ENCODE data around the gene PADI6.

Gene PADI6

DNA sequence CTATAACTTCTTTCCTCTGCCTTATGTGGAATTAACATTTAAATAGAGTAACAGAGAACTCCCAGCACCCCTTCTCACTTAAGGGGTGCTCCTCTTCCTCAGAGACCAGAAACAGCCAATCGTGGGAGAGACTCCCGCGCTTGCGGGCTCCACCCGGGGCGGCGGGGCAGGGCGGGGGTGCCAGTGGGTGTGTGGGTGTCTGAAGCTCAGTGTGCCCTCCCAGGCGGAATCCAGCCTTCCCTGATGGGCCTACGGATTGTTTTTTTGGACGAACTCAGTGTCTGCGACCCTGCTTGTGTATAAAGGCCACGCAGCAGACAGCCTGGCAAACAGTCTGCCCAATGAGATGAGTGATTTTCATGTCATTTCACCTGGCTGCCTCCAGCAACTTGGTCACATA is 61.3 kb downstream of the PADI6 start:
- DNase-seq = no peak

DNA sequence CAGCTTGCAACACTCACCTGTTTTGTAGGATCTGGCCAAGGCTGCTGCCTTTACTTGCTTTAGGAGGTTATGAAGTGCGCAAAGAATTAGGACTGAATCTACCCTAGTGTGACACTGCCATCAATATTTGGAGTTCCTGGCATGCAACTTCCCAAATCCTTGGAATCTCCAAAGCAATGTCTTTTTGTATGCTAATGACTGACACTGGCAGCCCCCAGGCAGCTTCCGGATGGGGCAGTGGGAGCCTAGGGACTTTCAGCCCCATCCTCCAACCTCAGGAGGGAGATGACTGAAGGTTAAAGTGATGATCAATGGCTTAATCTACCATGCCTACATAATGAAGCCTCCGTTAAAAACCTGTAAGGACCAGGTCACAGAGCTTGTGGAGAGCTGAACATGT is 62.0 kb downstream of the PADI6 start:
- no peak for DNase-seq

DNA sequence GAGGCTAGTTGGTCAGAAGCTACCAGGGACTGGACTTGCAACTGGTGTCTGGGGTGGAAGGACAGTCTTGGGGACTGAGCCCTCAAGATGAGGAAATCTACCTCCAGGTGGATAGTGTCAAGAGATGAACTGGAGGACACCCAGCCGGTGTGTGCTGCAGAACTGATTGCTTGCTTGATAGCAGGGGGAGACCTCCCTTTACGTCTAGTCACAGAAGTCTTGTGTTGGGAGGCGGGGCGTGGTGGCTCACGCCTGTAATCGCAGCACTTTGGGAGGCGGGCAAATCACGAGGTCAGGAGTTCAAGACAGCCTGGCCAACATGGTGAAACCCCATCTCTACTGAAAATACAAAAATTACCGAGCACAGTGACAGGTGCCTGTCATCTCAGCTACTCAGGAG is 62.6 kb downstream of the PADI6 start:
- no peak for DNase-seq

DNA sequence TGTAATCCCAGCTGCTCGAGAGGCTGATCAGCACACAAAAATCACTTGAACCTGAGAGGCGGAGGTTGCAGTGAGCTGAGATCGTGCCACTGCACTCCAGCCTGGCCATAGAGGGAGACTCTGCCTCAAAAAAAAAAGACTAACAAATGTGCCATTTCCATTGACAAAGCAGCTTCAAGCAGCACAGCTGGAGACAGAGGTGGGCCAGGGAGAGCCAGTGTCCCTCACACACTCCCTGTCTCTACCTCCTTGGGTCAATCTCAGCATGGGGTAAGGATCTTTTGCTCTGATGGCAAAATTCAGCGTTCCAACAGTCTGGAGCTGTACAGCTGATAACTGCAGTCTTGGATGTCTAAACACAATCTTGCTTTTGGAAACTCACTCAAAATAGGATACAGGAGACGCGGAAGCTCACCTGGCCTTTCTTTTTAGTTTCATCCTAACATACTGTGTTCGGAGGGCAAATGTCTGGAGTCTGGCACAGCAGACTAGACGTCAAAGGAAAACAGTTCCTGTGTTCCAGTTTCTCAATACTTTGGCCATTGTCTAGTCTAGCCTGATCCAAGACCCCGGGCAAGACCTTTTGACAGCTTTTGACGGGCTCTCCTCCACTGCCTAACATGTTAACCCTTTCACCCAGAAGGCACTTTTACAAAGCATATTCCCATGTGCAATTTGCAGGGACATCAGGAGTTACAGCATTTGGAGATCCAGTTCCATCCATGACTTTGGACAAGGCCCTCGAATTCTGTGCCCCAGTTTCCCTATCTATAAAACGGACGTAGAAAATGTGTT is 64.6 kb downstream of the PADI6 start:
- DNase-seq = no peak

DNA sequence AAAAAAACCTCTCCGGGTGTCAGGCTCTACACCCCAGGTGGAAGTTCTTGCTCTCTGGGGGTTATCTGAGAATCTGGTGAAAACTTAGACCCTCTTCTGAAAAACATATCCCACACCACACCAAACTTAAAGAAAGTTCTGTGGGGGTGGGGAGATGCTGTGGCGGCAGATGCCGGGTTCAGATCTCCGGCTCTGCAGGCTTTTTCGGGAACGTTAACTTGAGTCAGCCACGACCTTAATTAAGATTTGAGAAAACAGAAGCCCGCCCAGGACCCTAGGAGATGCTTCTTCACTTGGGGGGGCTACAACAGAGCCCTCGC is 65.2 kb downstream of the PADI6 start:
- no peak for DNase-seq

DNA sequence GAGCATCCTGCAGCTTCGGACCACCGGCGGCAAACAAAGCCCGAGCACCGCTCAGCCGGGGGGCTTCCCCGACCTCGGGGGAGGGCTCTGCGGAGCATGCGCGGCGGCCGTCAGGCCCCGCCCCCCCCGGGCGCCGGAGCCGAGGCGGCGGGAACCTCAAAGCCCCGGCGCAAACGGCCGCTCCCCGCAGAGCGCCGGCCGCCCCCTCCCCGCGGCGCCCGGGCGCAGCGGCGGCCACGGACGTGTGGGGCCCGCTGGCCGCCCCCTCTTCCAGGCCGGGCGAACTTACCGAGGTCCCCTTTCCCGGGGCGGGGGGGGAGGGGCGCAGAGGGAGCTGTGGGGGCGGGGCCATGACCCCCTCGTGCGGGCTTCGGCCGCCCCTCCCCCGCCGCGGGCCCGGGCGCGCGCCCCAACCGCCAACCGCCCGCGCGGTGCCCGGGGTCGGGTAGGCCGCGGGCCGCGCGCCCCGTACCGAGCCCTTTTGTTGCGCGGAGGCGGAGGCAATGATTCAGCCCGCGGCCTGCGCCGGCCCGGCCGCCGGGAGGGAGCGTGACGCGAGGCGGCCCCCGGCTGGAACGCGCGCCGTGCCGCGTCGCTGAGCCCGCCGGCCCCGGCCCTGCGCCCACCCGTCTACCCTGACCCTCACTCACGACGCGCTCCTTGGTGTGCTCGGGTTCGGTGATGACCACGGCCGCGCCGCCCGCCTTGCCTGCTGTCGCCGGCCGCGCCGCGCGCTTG is 65.8 kb downstream of the PADI6 start:
- DNase-seq = peak in 40 of 58 donors; percentile 10 to 74 (median 45)

DNA sequence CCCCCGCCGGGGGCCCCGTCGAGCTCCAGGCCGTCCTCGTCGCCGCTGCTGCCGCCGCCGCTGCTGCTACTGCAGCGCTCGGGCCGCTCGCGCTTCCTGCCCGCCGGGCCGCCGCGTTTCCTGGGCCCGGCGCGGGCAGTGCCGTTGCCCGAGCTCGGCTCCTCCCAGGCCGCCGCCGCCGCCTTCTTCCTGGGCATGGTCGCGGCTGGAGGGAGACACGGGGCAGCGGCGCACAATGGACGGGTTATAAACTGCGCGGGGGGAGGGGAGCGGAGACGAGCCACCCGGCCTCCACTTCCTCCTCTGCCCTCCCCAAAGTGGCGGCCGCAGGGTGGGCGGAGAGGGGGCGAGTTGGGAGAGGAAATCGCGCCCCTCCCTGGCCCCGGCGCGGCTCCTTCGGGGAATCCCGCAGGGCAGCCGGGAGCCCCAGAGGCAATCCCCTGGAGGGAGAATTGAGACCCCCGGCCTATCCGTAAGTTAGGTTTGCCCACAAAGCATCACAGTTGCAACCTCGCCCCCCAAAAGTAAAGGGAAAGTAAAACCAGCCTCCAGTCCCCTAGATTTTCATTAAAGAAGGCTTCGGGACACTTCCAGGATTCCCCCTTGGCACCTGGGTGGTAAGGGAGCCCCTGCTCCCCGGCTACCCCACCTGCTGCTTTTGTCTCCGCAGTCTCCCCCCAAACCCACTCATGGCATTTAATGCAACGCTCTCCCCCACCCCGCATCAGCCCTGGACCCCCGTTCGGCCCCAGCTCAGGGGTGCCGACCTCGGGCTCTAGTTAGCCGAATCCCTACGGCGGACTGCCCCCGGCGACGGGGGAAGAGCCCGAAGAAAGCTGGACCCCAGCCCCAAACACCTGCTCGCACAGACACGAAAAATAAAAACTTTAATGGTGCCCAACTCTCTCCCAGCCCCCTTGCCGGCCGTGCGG is 66.6 kb downstream of the PADI6 start:
- DNase-seq = peak in 46 of 58 donors; percentile 14 to 63 (median 36)

DNA sequence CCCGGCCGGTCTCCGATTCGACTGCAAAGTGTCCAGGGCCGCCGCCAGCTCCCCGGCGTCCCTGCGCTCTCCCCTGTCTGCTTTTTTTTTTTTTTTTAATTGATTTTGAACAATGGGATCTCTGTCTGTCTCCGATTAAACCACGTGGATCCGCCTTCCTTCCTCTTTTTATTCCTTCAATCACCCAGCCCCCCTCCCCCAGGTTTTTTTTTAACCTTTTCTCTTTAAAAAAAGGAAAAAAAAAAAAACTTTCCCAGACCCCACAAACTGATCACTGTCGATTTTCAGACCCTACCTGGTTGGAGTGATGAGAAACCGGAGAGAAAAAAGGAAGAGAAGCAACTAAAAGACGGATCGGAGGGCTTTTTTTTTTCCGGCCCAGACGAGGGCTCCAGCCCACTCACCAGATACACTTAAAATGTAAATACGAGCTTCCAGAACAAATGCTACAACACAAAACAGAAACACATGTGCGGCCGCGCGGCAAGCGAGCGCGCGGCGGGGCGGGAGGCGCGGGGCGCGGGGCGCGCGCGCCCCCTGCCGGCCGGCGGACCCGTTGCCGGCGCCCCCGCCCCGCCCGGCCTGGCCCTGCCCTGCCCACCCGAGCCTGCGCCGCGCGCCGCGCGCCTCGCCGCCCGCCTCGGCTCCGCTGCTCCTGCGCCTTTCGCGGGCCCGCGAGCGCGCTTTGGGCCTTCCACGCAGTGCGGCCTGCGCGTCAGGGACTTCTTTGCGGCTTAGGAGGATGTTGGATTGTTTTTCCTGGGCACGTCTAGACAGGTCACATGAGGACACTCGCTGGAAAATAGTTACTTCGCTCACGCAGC is 67.5 kb downstream of the PADI6 start, which contains the start of gene RCC2:
RCC2 (minus strand) TSS at position 428 of the 824 bp plus-strand sequence. CDS start 1,163 bp downstream, outside the sequence.
- DNase-seq = peak in 52 of 58 donors; percentile 16 to 76 (median 44)

DNA sequence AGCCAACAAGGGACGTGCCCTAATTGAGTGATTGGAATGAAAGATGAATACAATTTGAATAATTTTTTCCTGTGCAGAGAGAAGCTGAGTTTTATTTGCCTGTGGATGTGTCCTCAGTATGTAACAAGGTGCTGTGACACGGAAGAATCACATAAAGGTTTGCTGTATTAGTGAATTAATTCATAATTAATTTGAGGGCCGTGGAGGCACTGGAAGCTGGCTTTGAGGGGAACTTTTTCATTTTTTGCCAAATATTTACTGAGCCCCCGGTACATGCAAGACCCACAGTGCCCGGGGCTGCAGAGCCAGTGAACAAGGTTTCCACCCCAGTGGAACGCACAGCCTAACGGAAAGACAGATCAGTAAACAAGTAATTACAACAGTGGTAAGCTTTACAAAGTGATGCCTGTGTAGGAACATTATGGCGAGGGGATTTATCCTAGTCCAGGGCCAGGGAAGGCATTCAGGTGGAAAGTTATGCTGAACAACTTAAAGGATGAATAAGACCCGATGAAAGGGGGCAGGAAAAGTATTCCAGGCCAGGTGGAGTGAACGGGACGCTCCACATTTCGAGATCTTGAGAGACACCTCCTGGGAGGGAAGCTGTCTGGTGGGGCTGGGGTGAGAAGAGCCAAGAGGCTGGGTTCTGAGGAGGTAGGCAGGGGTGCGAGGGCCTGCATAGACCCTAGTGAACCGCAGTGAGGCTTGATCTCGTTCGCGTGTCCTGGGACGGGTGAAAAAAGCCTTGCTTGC is 68.3 kb downstream of the PADI6 start:
- no peak for DNase-seq

DNA sequence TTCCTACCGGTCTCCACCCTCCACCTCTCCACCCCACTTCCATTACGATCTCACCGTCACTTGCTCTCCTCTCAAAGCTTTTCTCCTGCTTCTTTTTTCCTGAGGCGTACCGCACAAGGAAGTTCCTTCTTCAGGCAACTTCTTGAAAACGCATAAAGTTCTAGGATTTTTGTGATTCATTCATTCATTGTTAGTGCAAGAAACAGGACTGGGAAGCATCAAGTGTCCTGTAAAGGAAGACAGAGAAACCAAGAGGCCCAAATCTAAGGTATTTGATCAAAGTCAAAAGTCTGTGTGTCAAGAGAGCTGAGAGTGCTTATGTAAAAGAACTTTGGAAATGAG is 68.8 kb downstream of the PADI6 start:
- DNase-seq = no peak

DNA sequence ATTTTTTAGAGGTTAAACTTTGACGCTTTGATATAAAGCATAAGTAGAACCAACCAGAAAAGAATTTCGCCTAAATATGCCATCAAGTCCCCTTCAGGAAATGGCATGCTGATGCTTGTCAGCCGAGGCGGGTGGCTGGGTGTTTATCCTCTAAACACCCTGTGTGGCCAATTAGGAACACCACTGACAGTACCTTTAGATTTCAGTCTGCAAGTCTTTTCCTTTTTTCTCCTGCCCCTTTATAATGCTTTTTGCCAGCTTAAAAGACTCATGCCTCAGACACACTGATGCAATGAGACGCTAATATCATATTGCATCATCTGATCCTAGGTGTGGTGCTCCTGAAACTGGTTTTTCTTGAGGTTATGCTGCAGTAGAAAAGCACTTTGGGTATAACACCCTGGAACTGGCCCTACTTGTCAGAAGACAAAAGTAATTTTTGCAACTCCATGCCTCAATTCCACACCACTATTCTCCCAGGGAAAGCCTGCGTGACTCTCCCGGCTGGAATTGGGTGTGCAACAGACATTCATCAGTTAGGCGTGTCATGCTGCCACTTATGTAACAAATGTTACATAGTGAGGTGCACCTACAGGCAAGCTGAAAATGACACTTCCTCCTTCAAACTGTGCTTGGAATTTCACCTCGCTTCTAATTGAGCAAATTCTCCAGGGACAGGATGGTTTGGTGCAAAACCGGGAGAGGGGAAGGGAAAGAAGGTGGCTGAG is 69.4 kb downstream of the PADI6 start:
- DNase-seq = peak in 1 of 58 donors; percentile 15

DNA sequence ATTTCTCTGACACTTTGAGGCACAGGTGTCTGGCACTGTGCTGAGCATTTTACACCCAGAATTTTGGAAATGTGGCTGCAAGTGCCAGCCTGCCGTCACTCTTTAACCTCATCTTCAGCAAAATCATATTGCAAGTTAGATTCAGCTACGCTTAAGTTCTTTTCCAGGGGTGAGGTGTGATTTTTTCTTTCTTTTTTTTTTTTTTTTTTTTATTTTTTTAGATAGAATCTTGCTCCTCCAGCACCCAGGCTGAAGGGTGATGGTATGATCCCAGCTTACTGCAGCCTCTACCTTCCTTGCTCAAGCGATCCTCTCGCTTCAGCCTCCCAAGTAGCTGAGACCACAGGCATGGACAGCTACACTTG is 70.0 kb downstream of the PADI6 start:
- no peak for DNase-seq

DNA sequence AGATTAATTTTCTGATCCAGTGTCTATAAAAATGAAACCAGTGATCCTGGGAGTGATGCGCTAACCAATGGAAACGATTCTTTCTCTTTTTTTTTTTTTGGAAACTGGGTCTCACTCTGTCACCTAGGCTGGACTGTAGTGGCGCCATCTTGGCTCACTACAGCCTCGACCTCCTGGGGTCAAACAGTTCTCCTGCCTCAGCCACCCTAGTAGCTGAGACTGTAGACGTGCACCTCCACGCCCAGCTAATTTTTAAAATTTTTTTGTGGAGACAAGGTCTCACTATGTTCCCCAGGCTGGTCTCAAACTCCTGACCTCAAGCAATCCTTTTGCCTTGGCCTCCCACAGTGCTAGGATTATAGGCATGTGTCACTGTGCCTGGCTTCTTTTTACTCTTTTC is 70.8 kb downstream of the PADI6 start:
- DNase-seq = no peak

DNA sequence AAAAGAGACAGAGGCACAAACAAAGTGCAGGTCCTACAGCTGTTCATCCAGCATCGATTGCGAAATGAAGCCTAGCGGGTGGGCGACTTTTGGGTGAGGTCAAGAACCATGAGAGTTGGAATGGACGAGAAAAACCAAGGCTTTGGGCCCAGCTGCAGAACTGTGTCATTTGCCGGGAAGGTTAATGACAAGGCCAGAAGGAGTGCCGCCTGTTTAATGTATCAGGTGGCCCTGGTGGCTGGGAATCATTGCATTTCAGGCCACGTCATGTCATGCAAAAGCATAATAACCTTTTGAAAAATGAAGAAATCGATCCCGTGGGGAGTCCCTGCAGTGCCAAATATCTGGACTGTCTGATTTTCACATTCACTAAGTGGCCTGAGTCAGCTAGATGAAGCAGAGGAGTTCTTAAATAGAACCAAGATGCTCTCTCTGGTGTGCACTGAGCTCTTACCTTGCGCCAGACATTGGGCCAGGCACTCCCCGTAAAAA is 75.6 kb downstream of the PADI6 start:
- DNase-seq = no peak

Measured in anterior cingulate cortex (tissue), 58 donors.